Mucosa of descending colon (tissue), 3 donors: ENCODE results near the gene LAMA2. TPM values are rescaled to one million over a fixed set of nuclear protein-coding genes. Genes with fewer than 3 reads are reported as not detected.

Source experiments
- ATAC-seq: fragments of 200-7000 bp; cut with Tn5 transposase; one replicate; pipeline ENCODE4 v1.9.1; 2020; ENCODE audit warnings: mild to moderate bottlenecking, moderate library complexity
- DNase-seq, 3 donors: peaks; one replicate each; pipeline ENCODE4 v3.0.0-alpha.2; 2020
- H3K36me3 ChIP-seq: fragments of 200-600 bp; one replicate; pipeline ENCODE4 v1.8.0; 2021; ENCODE audit warnings: low read depth, mild to moderate bottlenecking
- H3K4me1 ChIP-seq: fragments of 200-600 bp; one replicate; pipeline ENCODE4 v1.8.0; 2021; ENCODE audit warnings: low read depth, mild to moderate bottlenecking
- H3K4me3 ChIP-seq: fragments of 200-600 bp; one replicate; pipeline ENCODE4 v1.8.0; 2021; ENCODE audit warnings: mild to moderate bottlenecking
- H3K9me3 ChIP-seq: fragments of 200-600 bp; one replicate; pipeline ENCODE4 v1.8.0; 2021; ENCODE audit warnings: mild to moderate bottlenecking
- intact Hi-C, 2 donors: fragments of 100-400 bp; cut with DNase I in 1 of 2; cut with micrococcal nuclease in 1 of 2; formaldehyde crosslinking; loops; one replicate each; pipeline versions ENCODE4 v1.11.0 to v1.11.1; 2022; cut with DNase I, micrococcal nuclease
- total RNA-seq, 3 donors: library from RNA; stranded (reverse); fragmentation: NEBNext Ultra II Directional in 2 of 3; extraction: Animal tissue kit (Norgen Biotek cat#: 25700) in 2 of 3; gene quantifications; one replicate each; pipeline versions ENCODE4 v1.2.1 to v1.2.4, GENCODE V29; 2021 to 2023
- TF ChIP-seq, protein P1 (sequence below): fragments of 200-600 bp; IDR thresholded peaks from one replicate; pipeline ENCODE4 v1.8.0; 2022; ENCODE audit warnings: antibody characterized with exemption, mild to moderate bottlenecking
- donor health status: DM: no; HTN: no; CAD: no; lungs with moderate emphysema.
- donor health status: DM: no; HTN: no; CAD: no.
- donor health status: DM: no; HTN: yes; CAD: no.

Gene LAMA2
- total RNA-seq, 3 donors from 2014 or later, result 3.6 to 29.4 (median 18.4) TPM

GRCh38 chr6:129270450-129270849, 387.5 kb downstream of the LAMA2 start:
- no peak for DNase-seq
- no peaks in the 10 kb centered on the region for H3K4me1 ChIP-seq
- no peaks in the 10 kb centered on the region for H3K36me3 ChIP-seq
- intact Hi-C loops, result no loop called here
- no peak overlapping the region for H3K4me3 ChIP-seq
- H3K9me3 ChIP-seq, result no peaks in the 10 kb centered on the region
- TF ChIP-seq, protein P1, sequence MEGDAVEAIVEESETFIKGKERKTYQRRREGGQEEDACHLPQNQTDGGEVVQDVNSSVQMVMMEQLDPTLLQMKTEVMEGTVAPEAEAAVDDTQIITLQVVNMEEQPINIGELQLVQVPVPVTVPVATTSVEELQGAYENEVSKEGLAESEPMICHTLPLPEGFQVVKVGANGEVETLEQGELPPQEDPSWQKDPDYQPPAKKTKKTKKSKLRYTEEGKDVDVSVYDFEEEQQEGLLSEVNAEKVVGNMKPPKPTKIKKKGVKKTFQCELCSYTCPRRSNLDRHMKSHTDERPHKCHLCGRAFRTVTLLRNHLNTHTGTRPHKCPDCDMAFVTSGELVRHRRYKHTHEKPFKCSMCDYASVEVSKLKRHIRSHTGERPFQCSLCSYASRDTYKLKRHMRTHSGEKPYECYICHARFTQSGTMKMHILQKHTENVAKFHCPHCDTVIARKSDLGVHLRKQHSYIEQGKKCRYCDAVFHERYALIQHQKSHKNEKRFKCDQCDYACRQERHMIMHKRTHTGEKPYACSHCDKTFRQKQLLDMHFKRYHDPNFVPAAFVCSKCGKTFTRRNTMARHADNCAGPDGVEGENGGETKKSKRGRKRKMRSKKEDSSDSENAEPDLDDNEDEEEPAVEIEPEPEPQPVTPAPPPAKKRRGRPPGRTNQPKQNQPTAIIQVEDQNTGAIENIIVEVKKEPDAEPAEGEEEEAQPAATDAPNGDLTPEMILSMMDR, result no peak
- ATAC-seq, result no peak

DNA sequence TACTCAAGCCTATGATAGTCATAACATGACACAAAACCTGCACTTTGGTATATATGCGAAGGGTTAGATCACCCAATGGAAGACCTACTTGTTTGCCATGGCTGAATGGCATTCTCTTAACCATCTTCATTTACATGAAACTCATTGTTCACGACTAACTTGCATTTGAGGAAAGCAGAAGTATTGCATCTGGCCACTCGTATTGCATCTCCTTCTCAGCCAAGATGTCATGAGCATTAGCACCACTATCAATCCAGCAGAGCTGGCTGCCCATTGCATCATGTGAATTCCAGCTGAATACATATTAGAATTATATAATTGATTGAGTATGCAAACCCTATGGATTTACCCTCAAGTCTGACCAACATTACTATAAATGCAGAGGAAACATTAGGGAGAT, 390.2 kb downstream of the LAMA2 start:
- DNase-seq (no peak), ATAC-seq (no peak)
- H3K4me3 ChIP-seq, result no peak overlapping the region
- no peaks in the 10 kb centered on the region for H3K36me3 ChIP-seq
- H3K4me1 ChIP-seq, result no peaks in the 10 kb centered on the region
- intact Hi-C loops, result no loop called here
- H3K9me3 ChIP-seq, result no peaks in the 10 kb centered on the region
- TF ChIP-seq, protein P1, result no peak

- TF ChIP-seq, protein P1, result no peak
- H3K4me1 ChIP-seq, result no peaks in the 10 kb centered on the region
- intact Hi-C loops, result no loop called here
- H3K36me3 ChIP-seq, result no peaks in the 10 kb centered on the region
- no peak overlapping the region for H3K4me3 ChIP-seq
- no peak for DNase-seq
- no peaks in the 10 kb centered on the region for H3K9me3 ChIP-seq
- no peak for ATAC-seq
Observed at GRCh38 chr6:129276461-129276860, 393.5 kb downstream of the LAMA2 start.

DNA sequence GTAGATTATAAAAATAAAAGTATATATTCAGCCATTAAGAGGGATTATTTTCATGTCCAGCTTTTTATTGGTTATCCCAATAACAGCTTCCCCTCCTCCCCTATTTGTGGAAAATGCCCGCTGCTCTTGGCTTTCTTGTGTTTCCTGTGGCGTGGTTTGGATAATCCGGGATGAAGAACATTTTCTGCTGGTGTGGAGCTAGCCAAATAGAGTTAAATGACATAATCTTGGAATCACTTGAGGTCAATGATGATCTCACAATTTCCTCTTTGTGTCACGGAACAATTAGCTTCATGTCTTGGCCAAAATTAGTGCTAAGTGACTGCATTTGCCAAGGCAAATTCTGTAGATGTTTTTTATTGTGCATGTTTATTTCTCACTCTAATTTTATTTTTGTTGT, 394.0 kb downstream of the LAMA2 start:
- intact Hi-C loops, result no loop called here
- Histone ChIP-seq H3K36me3 (no peaks in the 10 kb centered on the region), H3K4me3 (no peak overlapping the region), H3K9me3 (no peaks in the 10 kb centered on the region), H3K4me1 (no peaks in the 10 kb centered on the region)
- ATAC-seq, result no peak
- no peak for DNase-seq
- TF ChIP-seq, protein P1, result no peak

DNA sequence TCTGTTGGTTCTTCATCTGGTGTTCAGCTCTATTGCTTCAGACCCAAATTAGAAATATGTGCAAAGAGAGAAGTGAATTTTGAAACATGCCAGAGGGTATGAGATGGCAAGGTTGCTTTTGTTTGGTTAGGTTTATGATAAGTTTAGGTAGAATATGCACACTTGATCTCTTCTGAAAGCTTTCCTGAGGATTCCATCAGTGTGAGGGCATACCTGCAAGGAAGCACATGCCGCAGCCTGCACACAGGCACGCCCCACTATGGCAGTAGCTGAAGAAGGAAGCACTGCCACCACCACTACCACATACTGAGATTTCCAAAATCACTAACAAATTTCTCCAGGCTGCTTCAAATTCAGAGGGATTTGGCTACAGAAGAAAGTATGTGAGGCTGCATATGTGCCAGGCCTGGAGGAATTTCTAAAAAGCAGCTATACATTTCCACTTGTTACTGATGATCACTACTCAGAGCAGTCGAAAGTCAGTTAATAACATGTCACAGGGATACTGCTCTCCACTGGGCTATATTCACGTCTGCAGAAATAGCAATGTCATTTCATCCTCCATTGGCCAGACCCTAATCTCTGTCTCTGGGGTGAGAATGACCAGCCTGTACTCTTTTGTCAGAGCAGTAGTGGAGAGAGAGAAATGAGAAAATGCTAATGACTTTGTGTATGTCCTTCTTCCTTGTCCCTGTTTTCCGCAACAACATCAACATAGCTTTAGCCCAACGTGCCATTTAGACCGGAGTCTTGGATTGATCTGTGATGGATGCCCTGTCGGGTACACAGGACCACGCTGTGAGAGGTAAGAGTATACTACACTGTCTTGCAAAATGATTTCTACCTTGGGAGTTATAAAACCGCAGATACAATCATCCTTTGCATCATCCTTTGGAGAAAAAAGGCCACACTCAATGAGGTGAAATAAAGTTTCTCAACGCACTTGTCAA, 396.7 kb downstream of the LAMA2 start:
- no peaks in the 10 kb centered on the region for H3K9me3 ChIP-seq
- no peaks in the 10 kb centered on the region for H3K4me1 ChIP-seq
- TF ChIP-seq, protein P1, result no peak
- DNase-seq (no peak), ATAC-seq (no peak)
- intact Hi-C loops, result no loop called here
- no peaks in the 10 kb centered on the region for H3K36me3 ChIP-seq
- H3K4me3 ChIP-seq, result no peak overlapping the region
